ENCODE results near the gene MIOX. TPM values are rescaled to one million over a fixed set of nuclear protein-coding genes. Genes with fewer than 3 reads are reported as not detected.

MIOX gene
- total and polyA plus RNA-seq, 2 experiments from 2014 or later, result not detected

GRCh38 chr22:50506611-50507420 lies 20.2 kb downstream of the MIOX start (continued):
- TF ChIP-seq ZNF462 (CRISPR knock-in tag; IDR thresholded peaks at IDR 0.05) (no peak), ETS1 (IDR thresholded peaks at IDR 0.05) (no peak), CTCF (conservative IDR thresholded peaks at IDR 0.05; ENCODE audit: low read depth in 2 of 2) (no peak)

GRCh38 chr22:50507421-50507990 lies 20.8 kb downstream of the MIOX start, which contains the start of gene LMF2:
TSS of gene LMF2 (minus strand) at chr22:50507702. CDS start at chr22:50507675, 27 bp downstream.
- DNase-seq (ENCODE audit: low spot score) (peak; percentile 83), ATAC-seq (peak; percentile 74)
- Histone ChIP-seq H3K27me3 (ENCODE audit: insufficient read depth) (no peaks in the 10 kb centered on the region), H3K9me2 (ENCODE audit: insufficient read depth) (no peaks in the 10 kb centered on the region), H3K4me3 (peak within 1 kb of the TSS; percentile 95), H3K27ac (ENCODE audit: low read depth) (peak within 1 kb of the TSS; percentile 86; the same call in 1 of the 2 replicates), H4K20me1 (replicated peaks; ENCODE audit: insufficient read depth) (peaks cover 22% of the 10 kb centered on the region), H3K36me3 (ENCODE audit: insufficient read depth) (no peaks in the 10 kb centered on the region), H3K79me2 (replicated peaks; ENCODE audit: insufficient read depth) (peaks cover 37% of the 10 kb centered on the region), H2AFZ (peak within 1 kb of the TSS; percentile 90), H3K4me2 (peak within 1 kb of the TSS; percentile 97), H3F3A (replicated peaks; ENCODE audit: low read depth) (0 out of 2 replicates have a peak, but pooled peaks cover 6% of the 10 kb centered on the region), H3K4me1 (ENCODE audit: insufficient read depth) (peaks cover 7% of the 10 kb centered on the region)
- Mint-ChIP-seq H3K36me3 (ENCODE audit: low read depth) (no peaks in the 10 kb centered on the region; the same call in 2 of the 3 replicates), H3K4me1 (peaks cover 10% of the 10 kb centered on the region), H3K4me3 (peak within 1 kb of the TSS; percentile 93), H3K27me3 (ENCODE audit: insufficient read depth, low read depth, poor library complexity) (peaks cover 9% of the 10 kb centered on the region), H3K9me3 (no peaks in the 10 kb centered on the region), H3K27ac (peak within 1 kb of the TSS; percentile 98)
- TF ChIP-seq ZNF462 (CRISPR knock-in tag; IDR thresholded peaks at IDR 0.05), result no peak
